GM18861 (cell line): ENCODE measurements around the gene HS3ST3A1.

ENCODE experiments used
- ATAC-seq: cut with Tn5 transposase; IDR thresholded peaks from one replicate; pipeline ENCODE4 v1.9.1; 2021; ENCODE audit not compliant: unreplicated experiment

Gene HS3ST3A1

GRCh38 chr17:13492737-13493122, 109.0 kb downstream of the HS3ST3A1 start:
- no peak for ATAC-seq

- no peak for ATAC-seq
Observed at GRCh38 chr17:13491916-13492736, 109.6 kb downstream of the HS3ST3A1 start.

- no peak for ATAC-seq
Observed at GRCh38 chr17:13491491-13491890, 110.2 kb downstream of the HS3ST3A1 start.

GRCh38 chr17:13490906-13491482, 110.7 kb downstream of the HS3ST3A1 start:
- no peak for ATAC-seq

- ATAC-seq, result no peak
Observed at GRCh38 chr17:13490427-13490826, 111.3 kb downstream of the HS3ST3A1 start.

- no peak for ATAC-seq
Observed at GRCh38 chr17:13485327-13485726, 116.4 kb downstream of the HS3ST3A1 start.

- no peak for ATAC-seq
Observed at GRCh38 chr17:13484020-13484419, 117.7 kb downstream of the HS3ST3A1 start.

- no peak for ATAC-seq
Observed at GRCh38 chr17:13480877-13481276, 120.9 kb downstream of the HS3ST3A1 start.

- no peak for ATAC-seq
Observed at GRCh38 chr17:13478326-13478830, 123.4 kb downstream of the HS3ST3A1 start.

- no peak for ATAC-seq
Observed at GRCh38 chr17:13477180-13477611, 124.5 kb downstream of the HS3ST3A1 start.

- no peak for ATAC-seq
Observed at GRCh38 chr17:13476720-13477119, 125.0 kb downstream of the HS3ST3A1 start.

- ATAC-seq, result no peak
Observed at GRCh38 chr17:13475574-13476223, 126.0 kb downstream of the HS3ST3A1 start.

- no peak for ATAC-seq
Observed at GRCh38 chr17:13474073-13474800, 127.5 kb downstream of the HS3ST3A1 start.

- no peak for ATAC-seq
Observed at GRCh38 chr17:13465678-13466077, 136.1 kb downstream of the HS3ST3A1 start.

- ATAC-seq, result no peak
Observed at GRCh38 chr17:13462673-13463124, 139.0 kb downstream of the HS3ST3A1 start.

GRCh38 chr17:13462146-13462545, 139.6 kb downstream of the HS3ST3A1 start:
- no peak for ATAC-seq

- no peak for ATAC-seq
Observed at GRCh38 chr17:13460261-13461000, 141.3 kb downstream of the HS3ST3A1 start.

GRCh38 chr17:13457783-13458182, 143.9 kb downstream of the HS3ST3A1 start:
- no peak for ATAC-seq
